ENCODE data around the gene KIF4B. TPM values are rescaled to one million over a fixed set of nuclear protein-coding genes. Genes with fewer than 3 reads are reported as not detected.
"Not testable (repeated sequence)": the region's sequence is repeated elsewhere in the genome, so short reads cannot be mapped to it uniquely, and the experiment has no call there.

The KIF4B gene
- total RNA-seq, 1 experiment from 2014 or later: 0.03 TPM

- Histone ChIP-seq H3K4me3 (ENCODE audit: insufficient read depth, low read depth, low read length) (no peak overlapping the region), H3K36me3 (replicated peaks; ENCODE audit: control insufficient read depth, insufficient read depth, low read length) (no peaks in the 10 kb centered on the region), H3K27me3 (ENCODE audit: control insufficient read depth, insufficient read depth, low read length) (no peaks in the 10 kb centered on the region)
- peak; percentile 66 for DNase-seq
Measured at GRCh38 chr5:154995679-154996078, 17.9 kb upstream of the KIF4B start.

- H3K4me3 ChIP-seq (ENCODE audit: insufficient read depth, low read depth, low read length): no peak overlapping the region
- H3K27me3 ChIP-seq (ENCODE audit: control insufficient read depth, insufficient read depth, low read length): no peaks in the 10 kb centered on the region
- no peak for DNase-seq
- H3K36me3 ChIP-seq (replicated peaks; ENCODE audit: control insufficient read depth, insufficient read depth, low read length): no peaks in the 10 kb centered on the region
Measured at GRCh38 chr5:154997746-154998145, 15.8 kb upstream of the KIF4B start.

GRCh38 chr5:154999865-155000264, 13.7 kb upstream of the KIF4B start:
- no peak for DNase-seq
- H3K36me3 ChIP-seq (replicated peaks; ENCODE audit: control insufficient read depth, insufficient read depth, low read length): no peaks in the 10 kb centered on the region
- H3K27me3 ChIP-seq (ENCODE audit: control insufficient read depth, insufficient read depth, low read length): no peaks in the 10 kb centered on the region
- H3K4me3 ChIP-seq (ENCODE audit: insufficient read depth, low read depth, low read length): no peak overlapping the region

GRCh38 chr5:155001523-155001922, 12.0 kb upstream of the KIF4B start:
- no peaks in the 10 kb centered on the region for H3K36me3 ChIP-seq (replicated peaks; ENCODE audit: control insufficient read depth, insufficient read depth, low read length)

GRCh38 chr5:155002722-155003121, 10.8 kb upstream of the KIF4B start:
- not testable (repeated sequence) for H3K36me3 ChIP-seq (replicated peaks; ENCODE audit: control insufficient read depth, insufficient read depth, low read length); H3K27me3 ChIP-seq (ENCODE audit: control insufficient read depth, insufficient read depth, low read length); H3K4me3 ChIP-seq (ENCODE audit: insufficient read depth, low read depth, low read length); DNase-seq

More at GRCh38 chr5:155001523-155001922, 12.0 kb upstream of the KIF4B start:
- no peak for DNase-seq
- Histone ChIP-seq H3K4me3 (ENCODE audit: insufficient read depth, low read depth, low read length) (no peak overlapping the region), H3K27me3 (ENCODE audit: control insufficient read depth, insufficient read depth, low read length) (no peaks in the 10 kb centered on the region)

GRCh38 chr5:155004138-155004744, 9.3 kb upstream of the KIF4B start:
- Histone ChIP-seq H3K4me3 (ENCODE audit: insufficient read depth, low read depth, low read length) (no peak overlapping the region), H3K27me3 (ENCODE audit: control insufficient read depth, insufficient read depth, low read length) (no peaks in the 10 kb centered on the region), H3K36me3 (replicated peaks; ENCODE audit: control insufficient read depth, insufficient read depth, low read length) (no peaks in the 10 kb centered on the region)
- peak; percentile 54 for DNase-seq

GRCh38 chr5:155006265-155006664, 7.3 kb upstream of the KIF4B start:
- DNase-seq; H3K36me3 ChIP-seq (replicated peaks; ENCODE audit: control insufficient read depth, insufficient read depth, low read length); H3K27me3 ChIP-seq (ENCODE audit: control insufficient read depth, insufficient read depth, low read length); H3K4me3 ChIP-seq (ENCODE audit: insufficient read depth, low read depth, low read length): not testable (repeated sequence)

GRCh38 chr5:155008669-155009068, 4.9 kb upstream of the KIF4B start:
- H3K27me3 ChIP-seq (ENCODE audit: control insufficient read depth, insufficient read depth, low read length): no peaks in the 10 kb centered on the region
- DNase-seq: no peak
- H3K36me3 ChIP-seq (replicated peaks; ENCODE audit: control insufficient read depth, insufficient read depth, low read length): no peaks in the 10 kb centered on the region
- no peak overlapping the region for H3K4me3 ChIP-seq (ENCODE audit: insufficient read depth, low read depth, low read length)

GRCh38 chr5:155010881-155011280, 2.7 kb upstream of the KIF4B start:
- H3K4me3 ChIP-seq (ENCODE audit: insufficient read depth, low read depth, low read length): no peak overlapping the region
- H3K36me3 ChIP-seq (replicated peaks; ENCODE audit: control insufficient read depth, insufficient read depth, low read length): no peaks in the 10 kb centered on the region
- no peaks in the 10 kb centered on the region for H3K27me3 ChIP-seq (ENCODE audit: control insufficient read depth, insufficient read depth, low read length)
- DNase-seq: no peak

GRCh38 chr5:155015239-155015638, 1.7 kb downstream of the KIF4B start:
- no peak for DNase-seq
- Histone ChIP-seq H3K36me3 (replicated peaks; ENCODE audit: control insufficient read depth, insufficient read depth, low read length) (no peaks in the 10 kb centered on the region), H3K4me3 (ENCODE audit: insufficient read depth, low read depth, low read length) (no peak overlapping the region), H3K27me3 (ENCODE audit: control insufficient read depth, insufficient read depth, low read length) (no peaks in the 10 kb centered on the region)

- DNase-seq: no peak
- Histone ChIP-seq H3K27me3 (ENCODE audit: control insufficient read depth, insufficient read depth, low read length) (no peaks in the 10 kb centered on the region), H3K36me3 (replicated peaks; ENCODE audit: control insufficient read depth, insufficient read depth, low read length) (no peaks in the 10 kb centered on the region), H3K4me3 (ENCODE audit: insufficient read depth, low read depth, low read length) (no peak overlapping the region)
Measured at GRCh38 chr5:155017610-155018009, 4.1 kb downstream of the KIF4B start.

- no peaks in the 10 kb centered on the region for H3K36me3 ChIP-seq (replicated peaks; ENCODE audit: control insufficient read depth, insufficient read depth, low read length)
- no peaks in the 10 kb centered on the region for H3K27me3 ChIP-seq (ENCODE audit: control insufficient read depth, insufficient read depth, low read length)
- no peak overlapping the region for H3K4me3 ChIP-seq (ENCODE audit: insufficient read depth, low read depth, low read length)
- DNase-seq: peak; percentile 31
Measured at GRCh38 chr5:155019601-155020226, 6.2 kb downstream of the KIF4B start.

GRCh38 chr5:155021842-155022241, 8.3 kb downstream of the KIF4B start:
- no peaks in the 10 kb centered on the region for H3K36me3 ChIP-seq (replicated peaks; ENCODE audit: control insufficient read depth, insufficient read depth, low read length)
- no peak for DNase-seq
- no peak overlapping the region for H3K4me3 ChIP-seq (ENCODE audit: insufficient read depth, low read depth, low read length)
- H3K27me3 ChIP-seq (ENCODE audit: control insufficient read depth, insufficient read depth, low read length): no peaks in the 10 kb centered on the region

GRCh38 chr5:155023320-155023719, 9.8 kb downstream of the KIF4B start:
- no peak for DNase-seq
- Histone ChIP-seq H3K4me3 (ENCODE audit: insufficient read depth, low read depth, low read length) (no peak overlapping the region), H3K27me3 (ENCODE audit: control insufficient read depth, insufficient read depth, low read length) (no peaks in the 10 kb centered on the region), H3K36me3 (replicated peaks; ENCODE audit: control insufficient read depth, insufficient read depth, low read length) (no peaks in the 10 kb centered on the region)

GRCh38 chr5:155024015-155024414, 10.5 kb downstream of the KIF4B start:
- Histone ChIP-seq H3K36me3 (replicated peaks; ENCODE audit: control insufficient read depth, insufficient read depth, low read length) (no peaks in the 10 kb centered on the region), H3K4me3 (ENCODE audit: insufficient read depth, low read depth, low read length) (no peak overlapping the region), H3K27me3 (ENCODE audit: control insufficient read depth, insufficient read depth, low read length) (no peaks in the 10 kb centered on the region)
- DNase-seq: peak; percentile 44

Measured in H7 (cell line).